HG02840 (cell line): ENCODE measurements around the gene SEMA3G.

ENCODE experiments used
- ATAC-seq: cut with Tn5 transposase; IDR thresholded peaks from one replicate; pipeline ENCODE4 v1.9.1; 2021; ENCODE audit warnings: mild to moderate bottlenecking, moderate library complexity, moderate number of reproducible peaks; ENCODE audit not compliant: unreplicated experiment, low FRiP score

SEMA3G gene

DNA sequence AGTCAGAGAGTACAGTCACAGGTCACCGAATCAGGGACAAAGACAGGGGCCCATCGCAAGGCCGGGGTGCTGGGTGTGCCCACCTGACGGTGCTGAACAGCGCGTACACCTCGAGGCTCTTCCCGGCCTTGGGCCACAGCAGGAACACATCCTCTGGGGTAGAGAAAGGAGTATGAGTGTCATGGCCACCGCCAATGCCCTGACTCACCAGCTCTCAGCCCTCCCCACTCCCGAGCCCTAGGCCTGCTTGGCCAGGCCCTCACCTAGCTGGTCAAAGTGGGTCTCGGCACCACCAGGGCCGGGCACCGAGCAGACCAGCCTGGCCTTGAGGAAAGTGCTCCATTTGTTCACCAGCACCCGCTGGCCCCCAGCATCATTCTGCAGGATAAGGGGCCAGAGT lies 4.2 kb downstream of the SEMA3G start:
- ATAC-seq = no peak

DNA sequence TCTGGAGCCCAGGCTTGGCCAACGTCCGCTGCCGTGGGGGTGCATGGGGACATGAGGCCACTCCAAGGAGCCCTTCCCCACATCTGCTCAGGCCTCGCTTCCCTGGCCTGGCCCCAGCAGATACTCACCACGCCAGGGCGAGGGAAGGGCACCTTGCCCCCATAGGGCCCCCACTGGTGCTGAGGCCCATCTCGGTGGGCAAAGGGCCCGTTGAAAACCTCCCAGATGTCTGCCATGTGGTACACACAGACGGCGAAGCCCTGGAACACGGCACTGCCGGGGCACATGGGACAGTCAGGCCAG lies 4.7 kb downstream of the SEMA3G start:
- ATAC-seq = no peak

DNA sequence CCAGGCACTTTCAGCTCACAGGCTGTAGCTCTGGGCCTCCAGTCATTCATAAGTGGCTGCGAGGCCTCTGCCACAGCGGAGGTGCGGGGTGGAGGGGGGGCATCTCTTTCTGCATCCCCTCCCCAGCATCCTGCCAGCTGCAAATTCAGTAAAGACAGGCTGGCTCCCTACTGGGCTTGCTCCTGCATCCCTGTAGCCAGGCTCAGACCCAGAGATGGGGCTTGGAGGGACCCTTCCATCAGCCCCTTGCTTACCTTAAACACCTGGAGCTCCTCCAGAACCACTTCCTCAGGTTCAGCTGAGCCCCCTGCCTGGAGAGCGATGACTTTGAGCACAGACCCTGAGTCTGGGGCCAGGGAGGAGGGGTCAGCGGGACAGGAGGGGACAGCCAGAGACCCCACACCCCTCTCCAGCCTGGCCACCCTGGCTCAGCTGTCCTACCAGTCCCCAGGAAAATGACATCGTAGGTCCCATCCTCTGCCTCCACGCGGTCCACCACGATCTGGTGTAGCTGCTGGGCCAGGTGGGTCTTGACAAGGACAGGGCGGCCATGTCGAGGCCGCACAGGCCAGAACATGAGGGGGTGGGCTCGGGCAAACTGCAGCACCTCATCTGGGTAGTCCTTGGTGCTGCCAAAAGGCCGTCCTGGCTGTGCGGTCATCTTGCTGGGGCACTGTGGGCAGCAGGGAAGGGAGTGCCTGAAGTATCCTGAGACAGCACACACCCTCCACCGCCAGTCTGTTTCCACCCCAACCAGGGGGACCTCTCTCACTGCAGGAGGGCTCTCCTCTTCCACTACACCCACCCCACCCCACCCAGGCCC lies 5.3 kb downstream of the SEMA3G start:
- ATAC-seq = no peak

DNA sequence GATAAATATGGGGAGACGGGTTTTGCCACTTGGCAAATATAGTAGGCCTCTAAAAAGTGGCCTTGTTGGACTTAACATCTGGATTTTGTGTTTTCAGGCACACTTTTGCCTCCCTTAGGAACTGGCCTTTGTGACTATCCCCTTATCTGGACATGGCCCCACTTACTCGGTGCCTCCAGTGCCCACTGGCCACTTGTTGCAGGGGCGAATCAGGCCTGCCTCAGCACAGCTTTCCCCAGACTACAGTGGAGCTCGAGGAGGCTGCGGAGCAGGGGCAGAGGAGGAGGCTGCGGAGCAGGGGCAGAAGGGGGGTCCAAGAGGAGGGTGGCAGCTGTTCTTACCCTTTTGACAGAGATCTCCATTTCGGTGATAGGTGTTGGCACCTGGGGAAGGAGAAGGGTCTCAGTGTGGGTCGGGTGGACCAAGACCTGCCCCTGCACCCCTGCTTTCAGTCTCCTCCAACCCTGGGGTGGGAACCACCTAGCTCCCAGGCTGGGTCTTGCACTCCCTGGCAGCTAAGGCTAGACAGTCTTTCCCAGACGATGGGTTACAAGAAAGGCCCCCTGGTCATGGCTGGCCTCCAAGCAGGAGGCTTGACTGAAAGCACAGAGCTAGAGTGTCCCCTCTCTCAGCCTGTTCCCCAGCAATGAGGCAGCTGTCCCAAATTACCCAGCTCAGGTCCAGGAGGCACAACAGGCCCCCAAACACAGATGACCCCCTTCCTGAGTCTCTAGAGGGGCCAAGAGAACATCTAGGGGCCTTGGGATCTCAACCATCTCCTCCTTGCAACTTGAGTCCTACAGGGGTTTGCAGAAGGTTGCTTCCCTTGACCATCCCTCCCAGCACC lies 6.1 kb downstream of the SEMA3G start:
- no peak for ATAC-seq

DNA sequence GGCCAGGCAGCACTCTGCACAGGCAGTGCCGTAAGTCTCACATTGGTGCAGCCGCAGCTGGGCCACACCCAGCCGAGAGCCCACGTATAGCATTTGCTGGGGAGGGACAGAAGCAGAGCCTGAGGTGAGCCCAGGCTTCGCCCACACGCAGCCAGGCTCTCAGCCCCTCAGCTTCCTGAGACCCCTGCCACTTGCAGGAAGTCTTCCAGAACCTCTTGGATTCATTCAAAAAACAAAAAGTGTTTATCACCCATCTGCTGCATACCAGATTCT lies 6.9 kb downstream of the SEMA3G start:
- no peak for ATAC-seq

DNA sequence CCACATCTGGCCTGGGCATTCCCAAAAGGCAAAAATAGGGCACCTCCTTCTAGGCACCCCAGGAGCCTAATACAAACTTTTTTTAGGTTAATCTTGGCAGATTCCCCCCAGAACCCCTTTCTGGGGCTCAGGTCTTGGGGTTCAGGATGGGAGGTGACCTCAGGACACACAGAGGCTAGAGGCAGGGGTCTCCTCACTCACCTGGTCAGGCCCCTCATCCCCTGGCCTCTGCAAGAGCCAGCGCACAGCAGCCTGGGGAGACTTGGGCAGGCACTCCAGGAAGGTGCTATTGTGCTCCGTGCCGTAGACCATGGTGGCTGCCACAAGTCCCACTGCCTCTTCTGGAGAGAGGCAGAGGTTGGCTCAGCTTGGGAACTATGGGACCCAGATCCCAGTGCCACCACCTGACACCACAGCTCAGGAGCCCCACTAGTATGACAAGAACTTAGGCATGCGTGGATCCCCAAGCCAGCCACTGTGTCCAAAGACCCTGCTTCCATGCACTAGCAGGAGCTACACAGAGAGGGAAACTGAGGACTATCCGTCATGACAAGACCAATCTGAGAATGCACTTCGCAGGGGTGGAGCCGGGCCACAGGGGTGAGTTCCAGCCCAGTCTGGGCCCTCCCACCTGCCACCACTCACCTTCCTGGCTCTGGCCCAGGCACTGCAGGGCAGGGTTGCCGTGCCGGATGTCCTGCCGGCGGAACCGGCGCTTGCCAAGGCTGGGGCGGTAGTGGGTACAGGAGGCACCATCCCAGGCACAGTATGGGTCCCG lies 7.4 kb downstream of the SEMA3G start:
- no peak for ATAC-seq

DNA sequence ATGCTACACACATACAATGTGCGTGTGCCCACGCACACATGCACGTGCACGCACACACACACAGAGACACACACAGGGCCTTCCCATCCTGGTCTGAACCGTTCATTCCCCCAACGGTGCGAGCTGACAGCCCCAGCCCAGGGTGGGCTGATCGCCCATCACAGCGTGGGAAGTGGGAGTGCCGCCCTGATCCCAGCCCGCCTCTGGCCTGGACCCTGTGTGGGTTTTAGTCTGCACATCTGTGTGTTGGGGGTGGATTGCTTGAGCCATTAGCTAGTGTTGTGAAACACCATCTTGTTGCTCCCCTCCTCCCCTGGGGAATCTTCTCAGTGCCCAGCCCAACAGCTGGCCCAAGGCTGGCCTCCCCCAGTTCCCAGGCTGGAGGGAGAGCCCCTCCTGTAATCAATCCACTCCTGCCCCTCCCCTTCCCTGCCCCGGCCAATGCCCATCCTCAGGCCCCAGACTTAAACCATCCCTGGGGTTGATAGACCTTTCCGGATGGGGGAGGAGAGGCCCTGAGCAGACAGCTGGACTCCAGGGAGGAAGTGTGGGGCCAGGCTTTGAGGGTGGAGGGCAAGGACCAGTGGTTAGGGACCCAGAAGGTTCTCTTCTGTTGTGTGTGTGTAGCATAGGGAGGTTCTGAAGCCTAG lies 8.3 kb downstream of the SEMA3G start:
- no peak for ATAC-seq

DNA sequence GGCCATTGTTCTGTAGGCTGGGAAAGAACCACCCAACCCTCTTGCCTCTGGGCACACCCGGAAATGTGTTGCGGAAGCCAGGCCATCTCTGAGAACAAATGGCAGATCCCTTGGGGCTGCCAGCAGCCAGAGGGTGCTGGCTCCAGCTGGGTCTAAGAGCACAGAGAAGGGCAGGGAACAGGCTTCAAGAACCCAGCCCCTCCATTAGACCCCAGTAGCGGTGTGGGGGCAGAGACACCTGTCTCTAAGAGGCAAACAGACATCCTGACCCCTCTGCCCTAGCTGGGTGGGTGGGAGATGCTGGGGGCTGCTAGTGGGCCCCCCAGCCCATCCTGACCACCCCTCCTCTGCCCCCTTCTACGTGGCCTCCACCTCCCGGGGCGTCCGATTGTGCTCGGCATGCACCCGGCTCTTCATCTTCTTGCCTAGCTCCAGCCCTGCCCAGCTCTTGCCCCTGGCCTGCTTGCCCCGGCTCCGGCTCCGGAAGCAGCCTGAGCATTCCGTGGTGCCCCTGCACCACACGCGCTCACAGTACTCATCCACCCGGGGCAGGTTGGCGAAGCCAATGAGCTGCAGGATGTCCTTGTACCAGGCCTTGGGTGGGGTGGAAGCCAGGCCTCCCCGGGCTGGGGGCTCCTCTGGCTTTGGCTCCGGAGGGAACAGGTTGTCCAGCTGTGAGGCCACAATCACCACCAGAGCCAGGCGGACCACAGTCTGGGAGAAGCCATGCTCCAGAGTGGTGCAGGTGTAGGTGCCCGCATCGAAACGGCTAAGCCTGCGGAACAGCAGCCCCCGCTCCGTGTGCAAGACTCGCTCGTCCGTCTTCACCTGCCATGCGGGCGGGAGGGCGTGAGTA lies 9.4 kb downstream of the SEMA3G start:
- no peak for ATAC-seq

DNA sequence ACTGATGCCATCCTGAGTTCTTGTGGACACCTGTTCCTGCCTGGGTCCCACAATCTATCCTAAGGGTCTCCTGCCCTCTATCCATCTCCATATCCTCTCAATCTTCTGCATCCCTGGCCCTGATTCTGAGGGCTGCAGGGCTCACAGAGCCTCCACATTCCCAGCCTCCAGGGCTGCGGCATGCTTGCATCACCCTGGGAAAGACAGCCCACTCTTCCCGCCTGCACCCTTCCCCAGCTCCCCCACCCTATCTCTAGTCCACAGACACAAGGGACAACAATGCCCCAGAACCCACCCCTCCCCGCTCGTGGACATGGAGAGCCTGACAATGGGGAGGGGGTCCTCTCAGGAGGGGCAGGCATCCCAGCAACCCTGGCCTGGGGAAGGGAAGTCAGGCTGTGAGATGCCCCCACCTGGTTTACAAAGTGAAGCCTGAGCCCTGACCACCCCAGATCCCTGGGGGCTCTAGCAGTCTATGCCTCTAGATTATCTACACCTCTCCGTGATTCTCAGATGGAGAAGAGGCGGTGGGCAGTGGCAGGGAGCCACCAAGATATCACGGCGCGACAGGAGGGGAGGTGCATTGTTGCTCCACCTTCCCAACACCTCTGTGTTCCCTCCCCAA lies 10.3 kb downstream of the SEMA3G start:
- ATAC-seq = no peak

DNA sequence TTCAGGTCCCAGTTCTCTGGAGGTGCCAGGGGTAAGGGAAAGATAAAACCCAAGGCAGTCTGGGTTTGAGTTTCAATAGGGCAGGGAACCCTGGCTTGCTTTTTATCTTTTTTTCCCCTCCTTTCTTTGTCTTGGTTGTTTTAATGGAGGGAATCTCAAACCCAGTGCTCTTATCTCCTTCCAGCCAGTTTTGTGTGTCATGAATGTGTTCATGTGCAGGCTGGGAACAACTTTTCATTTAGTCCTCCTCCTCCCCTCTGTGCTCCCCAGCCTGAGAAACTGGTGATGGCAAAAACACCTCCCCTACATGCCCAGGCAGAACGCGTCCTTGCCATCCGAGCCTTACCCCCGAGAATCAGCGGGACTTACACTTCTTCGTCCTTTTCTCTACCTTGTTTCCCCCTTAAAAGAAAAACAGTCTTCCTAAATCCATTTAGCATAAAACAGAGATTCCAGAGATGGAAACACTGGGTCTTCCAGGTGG lies 10.9 kb downstream of the SEMA3G start:
- no peak for ATAC-seq

DNA sequence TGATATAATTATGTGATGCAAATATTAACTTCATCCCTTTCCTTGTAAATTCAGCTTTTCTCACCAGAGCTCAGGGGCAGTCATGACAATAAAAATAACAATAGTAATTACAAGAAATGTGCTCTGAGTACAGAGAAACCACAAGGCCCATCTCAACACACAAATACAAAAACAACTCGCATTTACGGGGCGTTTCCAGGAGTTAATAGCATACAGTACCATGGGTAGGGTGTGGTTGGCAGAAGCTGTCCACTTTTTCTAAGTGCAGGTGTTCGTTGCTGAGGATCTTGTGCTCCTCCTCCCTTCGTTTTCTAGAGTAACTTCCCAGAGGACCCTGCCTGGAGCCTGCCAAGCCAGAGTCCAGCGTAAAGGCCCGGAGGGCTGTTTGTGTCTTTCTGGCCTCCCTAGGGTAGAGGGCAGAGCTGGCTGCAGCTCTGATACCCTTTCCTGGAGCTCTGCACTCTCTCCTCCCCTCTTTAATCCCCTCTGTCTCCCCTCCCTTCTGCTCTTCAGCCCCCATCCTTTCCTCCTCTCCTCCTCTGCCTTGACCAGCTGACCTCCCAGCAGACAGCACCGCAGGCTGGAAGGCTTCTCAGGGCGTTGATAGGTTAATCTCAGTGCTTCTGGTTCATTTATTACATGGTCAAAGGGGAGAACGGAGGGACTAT lies 11.4 kb downstream of the SEMA3G start:
- no peak for ATAC-seq

DNA sequence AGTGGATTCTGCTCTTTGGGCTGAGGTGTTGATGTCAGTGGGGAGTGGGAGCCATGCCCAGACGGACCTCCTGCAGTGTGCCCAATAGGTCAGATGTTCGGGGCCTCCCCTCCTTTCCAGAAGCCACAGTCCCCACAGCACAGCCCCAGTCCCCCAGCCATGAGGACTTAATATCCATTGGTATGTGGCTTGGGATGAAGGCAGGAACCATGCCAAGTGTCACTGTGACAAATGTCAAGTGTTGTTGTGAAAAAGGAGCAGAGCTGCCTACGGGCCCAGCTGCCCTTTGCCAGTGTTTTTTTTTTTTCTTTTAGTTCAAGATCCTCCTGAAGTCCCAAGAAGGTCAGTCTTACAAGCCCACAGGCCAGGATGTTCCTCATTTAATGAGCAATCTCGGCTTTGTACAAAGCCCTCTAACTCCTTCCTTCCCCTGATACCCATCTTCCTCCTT lies 12.2 kb downstream of the SEMA3G start:
- no peak for ATAC-seq

DNA sequence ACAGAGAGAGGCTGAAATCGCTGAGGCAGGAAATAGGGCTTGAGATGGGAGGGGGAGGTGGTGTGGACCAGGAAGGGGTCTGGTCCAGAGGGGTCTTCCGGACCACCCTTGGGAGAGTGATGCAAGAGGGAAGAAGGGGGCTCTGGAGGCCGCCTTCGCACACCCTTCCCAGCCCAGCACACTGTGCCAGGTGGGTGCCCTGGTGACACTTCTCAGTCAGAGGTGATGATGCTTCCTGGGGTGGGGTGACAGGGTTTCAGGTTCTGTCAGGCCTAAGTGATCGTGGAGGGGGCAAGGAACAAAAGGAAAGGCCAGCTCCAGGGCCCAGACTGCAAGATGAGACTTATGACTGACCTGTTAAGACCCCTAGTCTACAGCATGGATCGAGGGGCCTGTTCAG lies 12.7 kb downstream of the SEMA3G start:
- no peak for ATAC-seq

DNA sequence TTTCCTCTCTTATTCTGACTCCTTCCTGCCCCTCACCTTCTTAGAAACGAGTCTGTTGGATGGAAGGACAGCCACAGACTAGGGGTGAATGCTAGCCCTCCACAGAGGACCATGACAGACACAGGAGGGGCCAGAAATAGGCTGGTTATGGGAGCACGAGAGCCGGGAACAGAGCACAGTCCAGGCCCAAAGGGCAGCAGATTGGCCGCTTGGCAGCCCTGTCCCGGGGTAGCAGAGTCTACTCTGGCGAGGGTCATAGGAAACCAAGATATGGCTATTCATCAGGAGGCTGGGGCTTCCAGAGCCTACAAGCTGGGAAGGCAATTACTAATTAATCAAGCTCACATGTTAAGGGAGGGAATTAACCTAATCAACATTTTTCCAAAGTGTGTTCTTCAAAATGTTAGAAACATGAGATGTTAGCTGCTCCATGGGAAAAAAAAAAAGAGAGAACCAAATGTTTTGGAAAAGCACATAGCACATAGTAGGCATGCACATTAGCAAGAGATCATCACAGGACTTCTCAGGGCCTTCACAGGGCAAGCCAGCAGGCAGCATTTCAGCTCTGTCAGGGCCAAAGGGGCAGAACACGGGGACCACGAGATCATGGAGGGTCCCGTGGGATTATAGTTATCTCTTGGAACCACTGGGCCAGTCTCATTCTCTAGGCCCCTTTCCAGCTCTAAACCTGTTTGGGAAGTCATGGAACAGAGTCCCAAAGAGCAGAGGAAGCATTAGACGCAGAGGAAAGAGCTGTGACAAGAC lies 13.3 kb downstream of the SEMA3G start:
- no peak for ATAC-seq

DNA sequence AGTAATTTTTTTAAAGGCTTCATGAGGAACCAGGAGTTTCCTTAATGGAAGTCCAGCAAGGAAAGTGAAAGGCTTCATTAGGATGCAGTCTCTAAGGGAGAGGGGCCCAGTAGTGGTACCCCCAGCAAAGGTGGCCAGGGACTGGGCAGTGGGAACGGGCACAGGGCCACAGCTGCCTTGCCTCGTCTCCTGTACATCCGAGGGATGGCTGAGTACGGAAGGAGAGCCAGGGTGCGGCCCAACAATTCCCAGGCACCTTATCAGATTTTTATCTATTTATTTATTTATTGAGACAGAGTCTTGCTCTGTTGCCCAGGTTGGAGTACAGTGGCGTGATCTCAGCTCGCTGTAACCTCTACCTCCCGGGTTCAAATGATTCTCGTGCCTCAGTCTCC lies 14.5 kb downstream of the SEMA3G start:
- no peak for ATAC-seq

DNA sequence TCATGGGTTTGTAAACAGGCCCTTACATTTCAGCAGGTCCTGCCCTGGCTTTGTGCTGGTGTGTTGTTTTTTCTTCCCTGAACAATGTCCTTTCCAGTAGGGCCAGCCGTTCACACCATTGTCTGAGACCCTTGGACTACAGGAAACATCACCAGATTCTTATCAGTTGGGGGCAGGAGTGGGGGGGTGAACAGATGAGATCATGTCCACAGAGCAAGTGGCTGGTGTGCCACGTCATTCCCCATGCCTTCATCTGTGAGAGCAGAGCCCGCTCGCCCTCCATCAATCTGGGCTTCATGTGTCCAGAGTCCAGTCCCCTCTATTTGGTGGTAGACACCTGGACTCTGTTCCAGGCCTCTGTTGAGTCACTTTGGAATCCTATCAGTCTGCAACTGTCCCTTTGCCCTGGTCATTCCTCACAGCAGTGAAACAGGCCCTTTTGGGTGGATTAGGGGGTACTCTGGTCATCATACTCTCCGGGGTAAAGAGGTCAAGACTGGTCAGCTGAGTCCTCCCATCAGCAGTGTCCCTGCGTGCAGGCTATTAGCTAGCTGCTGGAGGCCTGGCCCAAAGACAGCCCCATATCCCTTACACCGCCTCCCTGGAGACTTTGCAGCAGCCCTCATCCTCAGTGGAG lies 15.0 kb downstream of the SEMA3G start:
- no peak for ATAC-seq

DNA sequence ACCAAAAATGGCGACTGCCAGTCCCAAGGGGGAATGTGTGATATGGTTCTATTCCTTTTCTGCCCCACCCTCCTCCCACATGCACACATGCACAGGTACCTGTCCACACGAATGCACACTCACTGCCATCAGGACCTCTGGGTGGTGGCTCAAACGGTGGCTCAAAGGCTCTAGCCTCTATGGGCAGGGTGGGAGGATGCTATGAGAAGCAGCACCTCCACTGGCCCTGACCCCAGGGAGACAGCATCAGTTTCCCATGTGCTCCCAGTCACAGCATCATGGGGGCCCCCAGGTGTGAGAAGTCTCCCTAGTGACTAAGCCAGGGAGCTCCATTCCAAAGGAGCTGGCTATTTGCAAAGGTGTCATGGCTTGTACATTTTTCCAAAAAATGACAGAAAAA lies 15.9 kb downstream of the SEMA3G start:
- ATAC-seq = no peak
